K562 (cell line): Measurements from ENCODE around the gene C17orf114.

Source experiments
- ATAC-seq: fragments of 200-7000 bp; cut with Tn5 transposase; 3 replicates; pipeline ENCODE4 v1.9.1; 2020; ENCODE audit warnings: moderate library complexity
- BruUV-seq: library from RNA; stranded (reverse); fragments of 400-500 nt; replicated peaks from 2 replicates; lab custom pipeline; 2021; lab: Mats Ljungman, UMichigan
- CTCF ChIA-PET: fragments of 300-600 bp; formaldehyde crosslinking; extraction: SDS; loops from one replicate; lab custom pipeline; 2021; ENCODE audit warnings: low intra/inter-chr PET ratio; lab: Yijun Ruan, JAX
- POLR2A ChIA-PET: fragments of 300-600, 350-650 bp; sonication (Branson Sonifier 250); formaldehyde crosslinking; extraction: SDS; loops from one replicate; lab custom pipeline; 2021; ENCODE audit warnings: antibody characterized with exemption, inconsistent platforms; lab: Yijun Ruan, JAX
- DNase-seq, 4 experiments: peaks; one replicate each; pipeline versions ENCODE4 v3.0.0 to v3.0.0-alpha.2; 2011 to 2018; ENCODE audit warnings: low spot score in 3 of 4, mixed read lengths in 3 of 4; ENCODE audit errors: extremely low read depth in 1 of 4
- FAIRE-seq: peaks from 2 replicates; lab custom pipeline; 2011; peaks lifted over from hg19 to GRCh38; lab: Jason Lieb, UNC
- H2AFZ ChIP-seq: 2 replicates; pipeline ENCODE4 v1.6.0; 2011; ENCODE audit warnings: low read depth, low read length, control low read depth, inconsistent platforms
- H3K27ac ChIP-seq: fragments of 200-600 bp; 3 replicates; pipeline ENCODE4 v1.8.0; 2011; ENCODE audit warnings: low read depth, mild to moderate bottlenecking, control low read depth, inconsistent platforms, low read length, moderate library complexity, mixed read lengths; ENCODE audit errors: extremely low read depth
- H3K27me3 ChIP-seq, 2 experiments: fragments of 300-600 bp in 1 of 2; 2 replicates in 1 of 2; 3 replicates in 1 of 2; pipeline versions ENCODE4 v1.6.0 to v1.8.0; 2011; ENCODE audit warnings: inconsistent platforms in 2 of 2, low read length in 2 of 2, mild to moderate bottlenecking in 1 of 2, mixed read lengths in 1 of 2, moderate library complexity in 1 of 2; ENCODE audit not compliant: control insufficient read depth in 2 of 2, insufficient read depth in 2 of 2
- H3K36me3 ChIP-seq: fragments of 300-600 bp; 3 replicates; pipeline ENCODE4 v1.8.0; 2011; ENCODE audit warnings: mild to moderate bottlenecking, low read length, inconsistent platforms; ENCODE audit not compliant: control insufficient read depth, insufficient read depth
- H3K4me1 ChIP-seq, 2 experiments: fragments of 200-600 bp in 1 of 2; replicated peaks in 1 of 2; 2 replicates in 1 of 2; 3 replicates in 1 of 2; pipeline versions ENCODE4 v1.5.1 to v1.8.0; 2011; ENCODE audit warnings: inconsistent platforms in 2 of 2, low read length in 2 of 2, mild to moderate bottlenecking in 1 of 2, mixed read lengths in 1 of 2, moderate library complexity in 1 of 2; ENCODE audit not compliant: control insufficient read depth in 2 of 2, insufficient read depth in 2 of 2
- H3K4me2 ChIP-seq: 2 replicates; pipeline ENCODE4 v1.6.1; 2011; ENCODE audit warnings: low read length, control low read depth, inconsistent platforms, mixed read lengths; ENCODE audit not compliant: insufficient read depth
- H3K4me3 ChIP-seq: fragments of 200-600 bp; sonication (generic), shearing (Covaris generic); 2 replicates; pipeline ENCODE4 v1.5.1; 2016; ENCODE audit warnings: control low read depth, inconsistent platforms
- H3K79me2 ChIP-seq: fragments of 200-600 bp; 3 replicates; pipeline ENCODE4 v1.8.0; 2011; ENCODE audit warnings: low read length, inconsistent platforms; ENCODE audit not compliant: control insufficient read depth, insufficient read depth
- H3K9ac ChIP-seq, 2 experiments: 2 replicates each; pipeline versions ENCODE4 v1.6.0 to v1.6.1; 2011; ENCODE audit warnings: low read depth in 2 of 2, low read length in 2 of 2, control low read depth in 1 of 2, inconsistent platforms in 1 of 2, mild to moderate bottlenecking in 1 of 2, mixed read lengths in 1 of 2; ENCODE audit not compliant: insufficient read depth in 1 of 2
- H3K9me1 ChIP-seq: one replicate; pipeline ENCODE4 v1.6.0; 2011; ENCODE audit warnings: inconsistent platforms, mild to moderate bottlenecking, low read length, moderate library complexity; ENCODE audit not compliant: control insufficient read depth, insufficient read depth
- H3K9me3 ChIP-seq: replicated peaks from 2 replicates; pipeline ENCODE4 v1.5.1; 2011; ENCODE audit warnings: low read depth, low read length, inconsistent platforms; ENCODE audit not compliant: control insufficient read depth, insufficient read depth
- H4K20me1 ChIP-seq: replicated peaks from 2 replicates; pipeline ENCODE4 v1.6.1; 2011; ENCODE audit warnings: low read length, inconsistent platforms, mixed read lengths; ENCODE audit not compliant: control insufficient read depth, insufficient read depth
- NONO ChIP-seq, 2 experiments: fragments of 200-400 bp in 1 of 2; fragments of 450-650 bp in 1 of 2; formaldehyde crosslinking in 1 of 2; IDR thresholded peaks; 2 replicates each; pipeline ENCODE4 v1.6.1; 2017; ENCODE audit warnings: low read depth in 2 of 2, mild to moderate bottlenecking in 2 of 2, moderate library complexity in 2 of 2, low read length in 1 of 2
- PRMT5 ChIP-seq: sonication (generic); formaldehyde crosslinking; IDR thresholded peaks from 2 replicates; pipeline ENCODE4 v1.5.0; 2020; ENCODE audit warnings: missing genetic modification reagents
- ZNF274 ChIP-seq: IDR thresholded peaks from 2 replicates; pipeline ENCODE4 v1.6.1; 2011; ENCODE audit warnings: low read depth, mild to moderate bottlenecking, low read length, moderate library complexity, borderline replicate concordance
- ZNF347 ChIP-seq: fragments of 450-650 bp; formaldehyde crosslinking; IDR thresholded peaks from 2 replicates; pipeline ENCODE4 v1.4.0; 2020; ENCODE audit warnings: low read depth, mild to moderate bottlenecking, moderate library complexity
- WGBS: fragments of 100-300 bp; shearing (Covaris generic); methylation state at CpG from one replicate; pipeline ENCODE4 v1.1.6; 2016; ENCODE audit warnings: low coverage, mixed read lengths; ENCODE audit not compliant: insufficient coverage; ENCODE audit errors: missing lambda C conversion rate; 5-methylcytosine and 5-hydroxymethylcytosine counted together
- in situ Hi-C: fragments of 300-500 bp; cut with MboI; formaldehyde crosslinking; loops from 4 replicates; pipeline ENCODE4 v1.15.0; 2018; ENCODE audit warnings: inconsistent platforms, mixed read lengths
- intact Hi-C: fragments of 100-400 bp; cut with micrococcal nuclease; formaldehyde crosslinking; loops from 2 replicates; pipeline ENCODE4 v1.14.2; 2022
- TF ChIP-seq, protein P1 (sequence below): fragments of 250-450 bp; sonication (Bioruptor Pico); IDR thresholded peaks from 2 replicates; pipeline ENCODE4 v1.8.0; 2022; ENCODE audit warnings: inconsistent platforms
- TF ChIP-seq, protein P2 (sequence below), 3 experiments: fragments of 200-800 bp in 1 of 3; fragments of 250-450 bp in 1 of 3; fragments of 450-650 bp in 1 of 3; sonication (Bioruptor Pico) in 1 of 3; sonication (Bioruptor generic) in 1 of 3; formaldehyde crosslinking in 1 of 3; IDR thresholded peaks; 2 replicates each; pipeline versions ENCODE4 v1.6.1 to v1.8.0; 2016 to 2022; ENCODE audit warnings: mild to moderate bottlenecking in 2 of 3, missing genetic modification characterization in 2 of 3, missing compliant biosample characterization in 1 of 3, moderate library complexity in 1 of 3
- TF ChIP-seq, protein P3 (sequence below), 2 experiments: fragments of 200-800 bp in 1 of 2; sonication (Bioruptor generic) in 1 of 2; sonication (generic) in 1 of 2; formaldehyde crosslinking in 1 of 2; IDR thresholded peaks in 1 of 2; conservative IDR thresholded peaks in 1 of 2; 2 replicates each; pipeline versions ENCODE4 v1.5.0 to v1.6.1; 2016 to 2020; ENCODE audit warnings: missing compliant biosample characterization in 1 of 2, missing genetic modification characterization in 1 of 2, missing genetic modification reagents in 1 of 2
- TF ChIP-seq, protein P4 (sequence below): sonication (generic); formaldehyde crosslinking; IDR thresholded peaks from 2 replicates; pipeline ENCODE4 v1.8.0; 2022; ENCODE audit warnings: missing genetic modification reagents, mild to moderate bottlenecking, borderline replicate concordance
- TF ChIP-seq, protein P5 (sequence below): fragments of 450-650 bp; formaldehyde crosslinking; IDR thresholded peaks from 2 replicates; pipeline ENCODE4 v1.4.0; 2020; ENCODE audit warnings: mild to moderate bottlenecking, moderate library complexity

C17orf114 gene

DNA sequence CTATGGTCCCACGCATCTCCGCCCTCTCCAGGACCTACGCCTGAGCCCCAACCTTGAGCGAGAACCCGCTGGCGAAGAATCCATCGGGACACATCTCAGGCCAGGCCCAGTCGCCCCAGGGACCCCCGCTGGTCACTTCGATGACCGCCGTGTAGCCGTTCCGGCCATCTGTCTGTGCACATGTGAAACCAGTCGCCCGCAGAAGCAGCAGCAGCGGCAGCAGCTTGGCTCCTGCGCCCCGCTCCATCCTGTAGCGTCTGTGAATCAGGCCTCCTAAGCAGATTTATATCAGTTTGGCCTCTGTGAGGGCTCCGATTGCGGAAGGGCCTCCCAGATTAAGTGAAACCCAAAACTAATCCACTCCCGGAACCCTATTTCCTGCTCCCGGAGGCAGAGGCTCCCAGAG is 16.0 kb downstream of the C17orf114 start, which contains the start of gene VMO1:
VMO1 (minus strand) TSS at position 259 of the 406 bp plus-strand sequence; CDS start at position 247, 12 bp downstream.
- BruUV-seq = no TSS peak
- no peak within 1 kb of the TSS; a peak in 1 of 4 replicates for H3K9ac ChIP-seq
- WGBS = 25% methylated on average over 16 of the region's 24 CpGs
- ChIA-PET CTCF (interaction anchor here (1.2 kb wide), 1 partner anchor 103 kb away, joined by 5 read pairs; no protein-coding TSS in a partner anchor), POLR2A (no interaction called here)
- ATAC-seq (no peak), FAIRE-seq (no peak), DNase-seq (no peak)
- no peak within 1 kb of the TSS for H2AFZ ChIP-seq
- intact Hi-C loops (loop anchor here (2.0 kb wide), 1 partner anchor 97 kb away; no protein-coding TSS in a partner anchor), in situ Hi-C loops (no loop called here)
- H3K4me2 ChIP-seq = no peak within 1 kb of the TSS
- peaks cover 6% of the 10 kb centered on the region; the same call in 2 of the 3 replicates for H3K79me2 ChIP-seq
- peaks cover 6 to 21% of the 10 kb centered on the region in 2 experiments; a peak in 3 of 5 replicates for H3K27me3 ChIP-seq
- no peaks in the 10 kb centered on the region for H3K9me1 ChIP-seq
- H3K27ac ChIP-seq = no peak within 1 kb of the TSS
- no peak within 1 kb of the TSS for H3K4me3 ChIP-seq
- no peaks in the 10 kb centered on the region for H3K9me3 ChIP-seq
- H4K20me1 ChIP-seq = no peaks in the 10 kb centered on the region
- peaks cover 0 to 38% of the 10 kb centered on the region in 2 experiments; a peak in 3 of 5 replicates for H3K4me1 ChIP-seq
- H3K36me3 ChIP-seq = no peaks in the 10 kb centered on the region
- TF ChIP-seq ZNF347 (CRISPR knock-in tag) (no peak), ZNF274 (no peak), NONO (IDR thresholded peaks at IDR 0.05; ENCODE audit: low read depth in 2 of 2, low read length in 1 of 2) (no peak), PRMT5 (CRISPR knock-in tag) (no peak)
- TF ChIP-seq, protein P1, sequence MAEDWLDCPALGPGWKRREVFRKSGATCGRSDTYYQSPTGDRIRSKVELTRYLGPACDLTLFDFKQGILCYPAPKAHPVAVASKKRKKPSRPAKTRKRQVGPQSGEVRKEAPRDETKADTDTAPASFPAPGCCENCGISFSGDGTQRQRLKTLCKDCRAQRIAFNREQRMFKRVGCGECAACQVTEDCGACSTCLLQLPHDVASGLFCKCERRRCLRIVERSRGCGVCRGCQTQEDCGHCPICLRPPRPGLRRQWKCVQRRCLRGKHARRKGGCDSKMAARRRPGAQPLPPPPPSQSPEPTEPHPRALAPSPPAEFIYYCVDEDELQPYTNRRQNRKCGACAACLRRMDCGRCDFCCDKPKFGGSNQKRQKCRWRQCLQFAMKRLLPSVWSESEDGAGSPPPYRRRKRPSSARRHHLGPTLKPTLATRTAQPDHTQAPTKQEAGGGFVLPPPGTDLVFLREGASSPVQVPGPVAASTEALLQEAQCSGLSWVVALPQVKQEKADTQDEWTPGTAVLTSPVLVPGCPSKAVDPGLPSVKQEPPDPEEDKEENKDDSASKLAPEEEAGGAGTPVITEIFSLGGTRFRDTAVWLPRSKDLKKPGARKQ = no peak
- TF ChIP-seq, protein P2, sequence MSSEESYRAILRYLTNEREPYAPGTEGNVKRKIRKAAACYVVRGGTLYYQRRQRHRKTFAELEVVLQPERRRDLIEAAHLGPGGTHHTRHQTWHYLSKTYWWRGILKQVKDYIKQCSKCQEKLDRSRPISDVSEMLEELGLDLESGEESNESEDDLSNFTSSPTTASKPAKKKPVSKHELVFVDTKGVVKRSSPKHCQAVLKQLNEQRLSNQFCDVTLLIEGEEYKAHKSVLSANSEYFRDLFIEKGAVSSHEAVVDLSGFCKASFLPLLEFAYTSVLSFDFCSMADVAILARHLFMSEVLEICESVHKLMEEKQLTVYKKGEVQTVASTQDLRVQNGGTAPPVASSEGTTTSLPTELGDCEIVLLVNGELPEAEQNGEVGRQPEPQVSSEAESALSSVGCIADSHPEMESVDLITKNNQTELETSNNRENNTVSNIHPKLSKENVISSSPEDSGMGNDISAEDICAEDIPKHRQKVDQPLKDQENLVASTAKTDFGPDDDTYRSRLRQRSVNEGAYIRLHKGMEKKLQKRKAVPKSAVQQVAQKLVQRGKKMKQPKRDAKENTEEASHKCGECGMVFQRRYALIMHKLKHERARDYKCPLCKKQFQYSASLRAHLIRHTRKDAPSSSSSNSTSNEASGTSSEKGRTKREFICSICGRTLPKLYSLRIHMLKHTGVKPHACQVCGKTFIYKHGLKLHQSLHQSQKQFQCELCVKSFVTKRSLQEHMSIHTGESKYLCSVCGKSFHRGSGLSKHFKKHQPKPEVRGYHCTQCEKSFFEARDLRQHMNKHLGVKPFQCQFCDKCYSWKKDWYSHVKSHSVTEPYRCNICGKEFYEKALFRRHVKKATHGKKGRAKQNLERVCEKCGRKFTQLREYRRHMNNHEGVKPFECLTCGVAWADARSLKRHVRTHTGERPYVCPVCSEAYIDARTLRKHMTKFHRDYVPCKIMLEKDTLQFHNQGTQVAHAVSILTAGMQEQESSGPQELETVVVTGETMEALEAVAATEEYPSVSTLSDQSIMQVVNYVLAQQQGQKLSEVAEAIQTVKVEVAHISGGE (CRISPR knock-in tag; IDR thresholded peaks at IDR 0.05) = no peak
- TF ChIP-seq, protein P3, sequence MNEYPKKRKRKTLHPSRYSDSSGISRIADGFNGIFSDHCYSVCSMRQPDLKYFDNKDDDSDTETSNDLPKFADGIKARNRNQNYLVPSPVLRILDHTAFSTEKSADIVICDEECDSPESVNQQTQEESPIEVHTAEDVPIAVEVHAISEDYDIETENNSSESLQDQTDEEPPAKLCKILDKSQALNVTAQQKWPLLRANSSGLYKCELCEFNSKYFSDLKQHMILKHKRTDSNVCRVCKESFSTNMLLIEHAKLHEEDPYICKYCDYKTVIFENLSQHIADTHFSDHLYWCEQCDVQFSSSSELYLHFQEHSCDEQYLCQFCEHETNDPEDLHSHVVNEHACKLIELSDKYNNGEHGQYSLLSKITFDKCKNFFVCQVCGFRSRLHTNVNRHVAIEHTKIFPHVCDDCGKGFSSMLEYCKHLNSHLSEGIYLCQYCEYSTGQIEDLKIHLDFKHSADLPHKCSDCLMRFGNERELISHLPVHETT (CRISPR knock-in tag; conservative IDR thresholded peaks at IDR 0.05 in 1 of 2, IDR thresholded peaks at IDR 0.05 in 1 of 2) = no peak
- TF ChIP-seq, protein P4, sequence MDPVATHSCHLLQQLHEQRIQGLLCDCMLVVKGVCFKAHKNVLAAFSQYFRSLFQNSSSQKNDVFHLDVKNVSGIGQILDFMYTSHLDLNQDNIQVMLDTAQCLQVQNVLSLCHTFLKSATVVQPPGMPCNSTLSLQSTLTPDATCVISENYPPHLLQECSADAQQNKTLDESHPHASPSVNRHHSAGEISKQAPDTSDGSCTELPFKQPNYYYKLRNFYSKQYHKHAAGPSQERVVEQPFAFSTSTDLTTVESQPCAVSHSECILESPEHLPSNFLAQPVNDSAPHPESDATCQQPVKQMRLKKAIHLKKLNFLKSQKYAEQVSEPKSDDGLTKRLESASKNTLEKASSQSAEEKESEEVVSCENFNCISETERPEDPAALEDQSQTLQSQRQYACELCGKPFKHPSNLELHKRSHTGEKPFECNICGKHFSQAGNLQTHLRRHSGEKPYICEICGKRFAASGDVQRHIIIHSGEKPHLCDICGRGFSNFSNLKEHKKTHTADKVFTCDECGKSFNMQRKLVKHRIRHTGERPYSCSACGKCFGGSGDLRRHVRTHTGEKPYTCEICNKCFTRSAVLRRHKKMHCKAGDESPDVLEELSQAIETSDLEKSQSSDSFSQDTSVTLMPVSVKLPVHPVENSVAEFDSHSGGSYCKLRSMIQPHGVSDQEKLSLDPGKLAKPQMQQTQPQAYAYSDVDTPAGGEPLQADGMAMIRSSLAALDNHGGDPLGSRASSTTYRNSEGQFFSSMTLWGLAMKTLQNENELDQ = no peak
- TF ChIP-seq, protein P5, sequence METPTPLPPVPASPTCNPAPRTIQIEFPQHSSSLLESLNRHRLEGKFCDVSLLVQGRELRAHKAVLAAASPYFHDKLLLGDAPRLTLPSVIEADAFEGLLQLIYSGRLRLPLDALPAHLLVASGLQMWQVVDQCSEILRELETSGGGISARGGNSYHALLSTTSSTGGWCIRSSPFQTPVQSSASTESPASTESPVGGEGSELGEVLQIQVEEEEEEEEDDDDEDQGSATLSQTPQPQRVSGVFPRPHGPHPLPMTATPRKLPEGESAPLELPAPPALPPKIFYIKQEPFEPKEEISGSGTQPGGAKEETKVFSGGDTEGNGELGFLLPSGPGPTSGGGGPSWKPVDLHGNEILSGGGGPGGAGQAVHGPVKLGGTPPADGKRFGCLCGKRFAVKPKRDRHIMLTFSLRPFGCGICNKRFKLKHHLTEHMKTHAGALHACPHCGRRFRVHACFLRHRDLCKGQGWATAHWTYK = no peak
